Uterus (tissue), 4 donors: ENCODE measurements around the gene RIMS3. TPM values are rescaled to one million over a fixed set of nuclear protein-coding genes. Genes with fewer than 3 reads are reported as not detected.

ENCODE experiments used
- DNase-seq, 2 donors: peaks; one replicate each; pipeline ENCODE4 v3.0.0-alpha.2; 2019 to 2020
- H3K27ac ChIP-seq, 2 donors: fragments of 200-600 bp; sonication (generic); 1 replicate in 1 of 2; 2 replicates in 1 of 2; pipeline ENCODE4 v1.5.1; 2016 to 2018
- H3K27me3 ChIP-seq, 2 donors: fragments of 200-600 bp; sonication (generic); one replicate each; pipeline ENCODE4 v1.5.1; 2018 to 2019; ENCODE audit warnings: control low read depth in 1 of 2
- H3K36me3 ChIP-seq, 2 donors: fragments of 200-600 bp; sonication (generic); one replicate each; pipeline ENCODE4 v1.5.1; 2019; ENCODE audit warnings: control low read depth in 1 of 2
- H3K4me1 ChIP-seq, 2 donors: fragments of 200-600 bp; sonication (generic); one replicate each; pipeline ENCODE4 v1.5.1; 2018 to 2019; ENCODE audit warnings: control low read depth in 1 of 2
- H3K4me3 ChIP-seq, 2 donors: fragments of 200-600 bp; sonication (generic); 1 replicate in 1 of 2; 2 replicates in 1 of 2; pipeline ENCODE4 v1.5.1; 2018 to 2019; ENCODE audit warnings: mild to moderate bottlenecking in 1 of 2
- H3K9me3 ChIP-seq, 2 donors: fragments of 200-600 bp; sonication (generic); one replicate each; pipeline ENCODE4 v1.5.1; 2019; ENCODE audit warnings: control low read depth in 1 of 2
- CTCF ChIP-seq, 4 experiments: fragments of 200-600 bp in 2 of 4; fragments of 450-650 bp in 2 of 4; sonication (generic) in 2 of 4; IDR thresholded peaks; one replicate each; pipeline ENCODE4 v1.5.1; 2016 to 2019; ENCODE audit warnings: antibody characterized with exemption in 4 of 4, mild to moderate bottlenecking in 2 of 4, moderate library complexity in 1 of 4
- POLR2A ChIP-seq, 2 donors: fragments of 450-650 bp; IDR thresholded peaks; one replicate each; pipeline ENCODE4 v1.6.1; 2016; ENCODE audit warnings: antibody characterized with exemption in 2 of 2, mild to moderate bottlenecking in 1 of 2, moderate library complexity in 1 of 2
- intact Hi-C: fragments of 100-400 bp; cut with DNase I; formaldehyde crosslinking; loops from one replicate; pipeline ENCODE4 v1.15.1; 2023; ENCODE audit warnings: low total_unique reads
- total RNA-seq, 4 donors: library from RNA; depleted of rRNA in 3 of 4; stranded (reverse); fragments of >200 nt in 3 of 4; gene quantifications; one replicate each; pipeline versions ENCODE4 v1.1.0 to v1.2.4, GENCODE V29; 2014 to 2023
- donor health status: DM: yes; HTN: yes; CAD: no.

RIMS3 gene
- total RNA-seq, 4 donors from 2014 or later, result 1.8 to 14.0 (median 5.4) TPM

- no peak for DNase-seq
- intact Hi-C loops, result no loop called here
- no peak overlapping the region for H3K4me3 ChIP-seq
- no peaks in the 10 kb centered on the region for H3K4me1 ChIP-seq
- H3K36me3 ChIP-seq, result no peaks in the 10 kb centered on the region
- H3K9me3 ChIP-seq, result no peaks in the 10 kb centered on the region
- no peaks in the 10 kb centered on the region for H3K27me3 ChIP-seq
- H3K27ac ChIP-seq, result no peak overlapping the region
- TF ChIP-seq CTCF (IDR thresholded peaks at IDR 0.05) (no peak), POLR2A (IDR thresholded peaks at IDR 0.05) (no peak)
Measured at GRCh38 chr1:40628903-40629292, 36.6 kb downstream of the RIMS3 start.

GRCh38 chr1:40627987-40628902, 37.2 kb downstream of the RIMS3 start:
- Histone ChIP-seq H3K27ac (no peak overlapping the region), H3K4me1 (no peaks in the 10 kb centered on the region), H3K27me3 (no peaks in the 10 kb centered on the region), H3K4me3 (no peak overlapping the region), H3K36me3 (no peaks in the 10 kb centered on the region), H3K9me3 (no peaks in the 10 kb centered on the region)
- TF ChIP-seq POLR2A (IDR thresholded peaks at IDR 0.05) (no peak), CTCF (IDR thresholded peaks at IDR 0.05) (no peak)
- intact Hi-C loops, result no loop called here
- no peak for DNase-seq

- no peak overlapping the region for H3K27ac ChIP-seq
- intact Hi-C loops, result no loop called here
- no peak for TF ChIP-seq CTCF (IDR thresholded peaks at IDR 0.05)
- TF ChIP-seq POLR2A (IDR thresholded peaks at IDR 0.05), result no peak
- H3K4me3 ChIP-seq, result no peak overlapping the region
- H3K27me3 ChIP-seq, result no peaks in the 10 kb centered on the region
- no peaks in the 10 kb centered on the region for H3K36me3 ChIP-seq
- no peaks in the 10 kb centered on the region for H3K4me1 ChIP-seq
- H3K9me3 ChIP-seq, result no peaks in the 10 kb centered on the region
- no peak for DNase-seq
Measured at GRCh38 chr1:40626383-40626770, 39.1 kb downstream of the RIMS3 start.

- intact Hi-C loops, result no loop called here
- Histone ChIP-seq H3K4me1 (no peaks in the 10 kb centered on the region), H3K27ac (no peak overlapping the region), H3K9me3 (no peaks in the 10 kb centered on the region), H3K4me3 (no peak overlapping the region), H3K36me3 (no peaks in the 10 kb centered on the region), H3K27me3 (no peaks in the 10 kb centered on the region)
- DNase-seq, result no peak
- TF ChIP-seq CTCF (IDR thresholded peaks at IDR 0.05) (no peak), POLR2A (IDR thresholded peaks at IDR 0.05) (no peak)
Measured at GRCh38 chr1:40625476-40626382, 39.8 kb downstream of the RIMS3 start.

GRCh38 chr1:40625076-40625475, 40.4 kb downstream of the RIMS3 start:
- Histone ChIP-seq H3K9me3 (no peaks in the 10 kb centered on the region), H3K27me3 (no peaks in the 10 kb centered on the region), H3K4me3 (no peak overlapping the region), H3K4me1 (no peaks in the 10 kb centered on the region), H3K27ac (no peak overlapping the region), H3K36me3 (no peaks in the 10 kb centered on the region)
- no peak for DNase-seq
- intact Hi-C loops, result no loop called here
- no peak for TF ChIP-seq POLR2A (IDR thresholded peaks at IDR 0.05)
- no peak for TF ChIP-seq CTCF (IDR thresholded peaks at IDR 0.05)
